H1 (cell line): ENCODE results near the gene ACP3. TPM values are rescaled to one million over a fixed set of nuclear protein-coding genes. Genes with fewer than 3 reads are reported as not detected.

Experiments used
- ATF2 ChIP-seq: IDR thresholded peaks from 2 replicates; pipeline ENCODE4 v1.6.1; 2012; ENCODE audit warnings: low read length, inconsistent platforms
- CBX8 ChIP-seq: fragments of 300-800, 300-1000 bp; sonication (generic); IDR thresholded peaks from 2 replicates; pipeline ENCODE4 v1.7.1; 2016; ENCODE audit warnings: low read depth, low read length, borderline replicate concordance
- CHD7 ChIP-seq: fragments of 300-600 bp; sonication (generic); IDR thresholded peaks from 2 replicates; pipeline ENCODE4 v1.7.1; 2012; ENCODE audit warnings: low read length, moderate library complexity, mild to moderate bottlenecking, inconsistent platforms; ENCODE audit not compliant: insufficient replicate concordance
- HDAC2 ChIP-seq, 2 experiments: fragments of 300-600 bp in 1 of 2; sonication (generic) in 1 of 2; IDR thresholded peaks; 2 replicates each; pipeline ENCODE4 v1.6.1; 2011 to 2012; ENCODE audit warnings: low read depth in 2 of 2, low read length in 2 of 2, mild to moderate bottlenecking in 2 of 2, moderate library complexity in 2 of 2, borderline replicate concordance in 1 of 2, inconsistent platforms in 1 of 2
- KDM4A ChIP-seq: IDR thresholded peaks from one replicate; pipeline ENCODE4 v1.7.1; 2012; ENCODE audit warnings: low read depth, mild to moderate bottlenecking, moderate library complexity, low read length, inconsistent platforms; ENCODE audit not compliant: severe bottlenecking
- NANOG ChIP-seq: IDR thresholded peaks from 2 replicates; pipeline ENCODE4 v1.6.1; 2011; ENCODE audit warnings: low read length, low read depth, mild to moderate bottlenecking, inconsistent platforms; ENCODE audit not compliant: insufficient read depth, poor library complexity, severe bottlenecking
- SAP30 ChIP-seq: fragments of 300-600 bp; sonication (generic); IDR thresholded peaks from 2 replicates; pipeline ENCODE4 v1.7.1; 2012; ENCODE audit warnings: low read length, moderate library complexity, mild to moderate bottlenecking, inconsistent platforms; ENCODE audit not compliant: insufficient read depth, insufficient replicate concordance
- YY1 ChIP-seq: IDR thresholded peaks from 2 replicates; pipeline ENCODE4 v1.6.1; 2011; ENCODE audit warnings: low read depth, mild to moderate bottlenecking, low read length
- polyA plus RNA-seq, 7 experiments: library from polyadenylated mRNA; depleted of rRNA in 3 of 7; stranded (reverse) in 5 of 7; unstranded in 2 of 7; fragments of >200 nt in 5 of 7; fragments of 200-250 nt in 2 of 7; gene quantifications; 1 replicate in 5 of 7; 2 replicates in 1 of 7; 4 replicates in 1 of 7; pipeline versions ENCODE4 v1.2.1 to v1.2.3, GENCODE V29; 2011 to 2013; ENCODE audit warnings: missing spikeins in 2 of 7, mixed read lengths in 2 of 7
- total RNA-seq: library from RNA; stranded (reverse); fragmentation: NEBNext Ultra II Directional; extraction: Animal tissue kit (Norgen Biotek cat#: 25700); gene quantifications from 2 replicates; pipeline ENCODE4 v1.2.1, GENCODE V29; 2021

ACP3 gene
- total and polyA plus RNA-seq, 2 of the 8 experiments (the other 6 are each of a cell fraction or from before 2014, with no cell fraction given): 1.2 to 1.4 TPM

GRCh38 chr3:132382267-132382666 is 65.1 kb downstream of the ACP3 start (continued):
- TF ChIP-seq CHD7 (no peak), SAP30 (peak; percentile 69), CBX8 (no peak), HDAC2 (IDR thresholded peaks at IDR 0.05; ENCODE audit: borderline replicate concordance in 1 of 2, low read depth in 2 of 2, low read length in 2 of 2) (peak in 1 of 2 experiments; percentile 79; a peak in 1 of 4 replicates), ATF2 (no peak; the same call in 1 of the 2 replicates), YY1 (peak; percentile 80), KDM4A (no peak), NANOG (no peak)
